Retinal pigment epithelial cell (primary cell): ENCODE data around the gene PRRG1.
A peak's percentile ranks its signal among the peaks of the same experiment; 100 is the strongest.
"Not testable (repeated sequence)": the region's sequence is repeated elsewhere in the genome, so short reads cannot be mapped to it uniquely, and the experiment has no call there.

Source experiments
- DNase-seq: peaks from one replicate; pipeline ENCODE4 v3.0.0-alpha.2; 2010; ENCODE audit warnings: low read depth
- H3K4me3 ChIP-seq: 2 replicates; pipeline ENCODE4 v1.5.1; 2011; ENCODE audit warnings: mild to moderate bottlenecking, low read length, control low read depth, moderate library complexity
- TF ChIP-seq, protein P1 (sequence below): conservative IDR thresholded peaks from 2 replicates; pipeline ENCODE4 v1.5.1; 2011; ENCODE audit warnings: low read depth, low read length, control low read depth, inconsistent platforms

The PRRG1 gene

DNA sequence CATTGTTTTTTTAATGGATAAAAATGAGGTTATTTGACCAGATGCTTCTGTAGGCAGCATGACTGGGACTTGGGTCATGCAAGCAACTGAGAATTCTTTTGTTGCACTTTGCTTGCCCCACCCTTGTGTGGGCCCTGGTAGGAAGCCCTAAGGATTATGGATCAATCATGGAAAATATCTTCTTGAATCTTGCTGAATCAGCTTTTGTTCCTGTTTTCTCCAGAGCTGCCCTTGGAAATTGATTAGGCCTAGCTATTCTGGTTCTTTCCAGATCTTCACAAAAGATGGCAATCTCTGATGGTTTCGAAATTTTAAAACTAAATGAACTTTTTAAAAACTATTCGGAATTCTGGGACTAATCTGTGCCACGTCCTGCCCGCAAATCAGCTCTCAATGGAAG is 58.6 kb downstream of the PRRG1 start:
- TF ChIP-seq, protein P1, sequence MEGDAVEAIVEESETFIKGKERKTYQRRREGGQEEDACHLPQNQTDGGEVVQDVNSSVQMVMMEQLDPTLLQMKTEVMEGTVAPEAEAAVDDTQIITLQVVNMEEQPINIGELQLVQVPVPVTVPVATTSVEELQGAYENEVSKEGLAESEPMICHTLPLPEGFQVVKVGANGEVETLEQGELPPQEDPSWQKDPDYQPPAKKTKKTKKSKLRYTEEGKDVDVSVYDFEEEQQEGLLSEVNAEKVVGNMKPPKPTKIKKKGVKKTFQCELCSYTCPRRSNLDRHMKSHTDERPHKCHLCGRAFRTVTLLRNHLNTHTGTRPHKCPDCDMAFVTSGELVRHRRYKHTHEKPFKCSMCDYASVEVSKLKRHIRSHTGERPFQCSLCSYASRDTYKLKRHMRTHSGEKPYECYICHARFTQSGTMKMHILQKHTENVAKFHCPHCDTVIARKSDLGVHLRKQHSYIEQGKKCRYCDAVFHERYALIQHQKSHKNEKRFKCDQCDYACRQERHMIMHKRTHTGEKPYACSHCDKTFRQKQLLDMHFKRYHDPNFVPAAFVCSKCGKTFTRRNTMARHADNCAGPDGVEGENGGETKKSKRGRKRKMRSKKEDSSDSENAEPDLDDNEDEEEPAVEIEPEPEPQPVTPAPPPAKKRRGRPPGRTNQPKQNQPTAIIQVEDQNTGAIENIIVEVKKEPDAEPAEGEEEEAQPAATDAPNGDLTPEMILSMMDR = no peak
- no peak overlapping the region for H3K4me3 ChIP-seq
- no peak for DNase-seq

DNA sequence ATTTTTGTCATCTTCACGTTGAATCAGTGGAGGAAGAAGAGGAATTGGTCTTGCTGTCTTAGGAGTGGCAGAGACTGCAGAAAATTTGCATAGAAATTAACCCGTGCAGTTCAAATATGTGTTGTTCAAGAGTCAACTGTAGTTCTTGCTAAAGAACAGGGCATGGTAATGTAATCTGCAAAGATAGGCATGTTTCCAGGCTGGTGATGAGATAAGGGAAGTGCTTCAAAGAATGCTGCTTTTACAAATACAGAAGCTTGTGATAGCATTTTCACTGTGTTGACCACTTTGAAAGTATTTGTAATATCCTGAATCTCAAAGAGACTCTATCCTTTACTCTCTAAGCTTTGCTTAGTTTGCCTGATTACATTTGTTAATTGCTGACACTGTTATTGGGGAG is 60.1 kb downstream of the PRRG1 start:
- TF ChIP-seq, protein P1 = no peak
- no peak overlapping the region for H3K4me3 ChIP-seq
- no peak for DNase-seq

DNA sequence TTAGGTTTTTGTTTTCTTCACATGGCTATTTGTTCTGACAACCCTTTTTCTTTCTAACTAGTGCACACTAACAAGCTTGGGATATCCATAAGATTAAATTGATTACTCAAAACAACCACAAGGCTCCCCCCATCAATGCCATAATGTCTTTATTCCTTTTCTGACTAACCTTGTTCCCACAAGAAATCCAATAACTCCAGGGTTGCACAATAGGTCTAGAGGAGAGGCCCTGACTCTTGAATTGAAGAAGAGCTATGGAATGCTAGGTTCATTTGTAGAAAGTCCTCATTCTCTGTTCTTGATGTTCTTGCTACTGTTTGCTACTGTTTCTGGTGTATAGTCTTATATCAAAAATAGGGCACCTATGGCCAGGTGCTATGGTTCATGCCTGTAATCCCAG is 71.0 kb downstream of the PRRG1 start:
- H3K4me3 ChIP-seq = no peak overlapping the region
- TF ChIP-seq, protein P1 = no peak
- DNase-seq = no peak

DNA sequence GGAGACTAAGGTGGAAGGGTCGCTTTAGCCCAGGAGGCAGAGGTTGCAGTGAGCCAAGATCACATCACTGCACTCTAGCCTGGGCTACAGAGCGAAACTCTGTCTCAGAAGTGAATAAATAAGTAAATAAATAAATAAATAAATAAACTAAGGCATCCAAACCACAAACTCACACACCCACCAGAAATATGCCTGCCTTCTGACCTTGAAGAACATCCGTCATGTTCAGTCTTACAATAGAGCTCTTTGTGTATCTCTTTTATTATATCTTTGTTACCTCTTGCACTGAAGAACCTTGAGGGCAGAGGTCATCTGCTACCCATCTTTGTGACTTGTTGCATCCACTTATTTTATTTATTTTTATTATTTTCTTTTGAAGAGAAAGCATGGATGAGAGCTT is 71.6 kb downstream of the PRRG1 start:
- DNase-seq = no peak
- H3K4me3 ChIP-seq = no peak overlapping the region
- TF ChIP-seq, protein P1 = no peak

DNA sequence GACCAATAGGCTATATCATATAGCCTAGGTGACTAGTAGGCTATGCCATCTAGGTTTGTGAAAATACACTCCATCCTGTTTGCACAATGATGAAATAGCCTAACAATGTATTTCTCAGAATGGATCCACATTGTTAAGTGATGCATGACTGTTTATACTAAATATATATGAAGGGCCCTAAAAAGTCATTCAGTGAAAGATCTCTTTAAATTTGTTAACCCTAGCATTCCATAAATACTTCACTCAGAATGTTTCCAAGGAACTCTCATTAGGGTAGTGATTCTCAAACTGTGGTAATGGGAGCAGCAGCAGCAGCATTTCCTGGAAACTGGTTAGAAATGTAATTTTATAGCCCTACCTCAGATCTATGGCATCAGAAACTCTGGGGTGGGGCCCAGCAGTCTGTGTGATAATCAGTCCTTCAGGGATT is 74.9 kb downstream of the PRRG1 start:
- TF ChIP-seq, protein P1 = no peak
- H3K4me3 ChIP-seq = no peak overlapping the region
- DNase-seq = peak; percentile 21

DNA sequence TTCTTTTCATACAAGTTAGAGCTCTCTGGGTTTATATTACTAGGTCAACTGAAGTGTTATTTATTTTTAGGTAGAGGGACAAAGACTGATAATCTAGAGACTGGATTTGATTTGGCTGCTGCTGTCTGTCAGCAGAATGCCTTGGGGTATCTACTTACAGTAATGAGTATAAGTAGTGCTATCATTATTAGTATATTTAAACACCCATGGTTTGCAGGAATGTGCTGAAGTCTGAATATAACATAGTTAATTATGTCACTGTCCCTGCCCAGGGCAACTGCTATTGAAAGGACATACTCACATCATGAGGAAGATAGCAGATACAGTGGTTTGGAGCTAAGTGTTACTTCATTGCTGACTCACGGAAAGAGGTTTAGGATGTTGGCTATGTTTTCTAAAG is 76.2 kb downstream of the PRRG1 start:
- no peak for DNase-seq

DNA sequence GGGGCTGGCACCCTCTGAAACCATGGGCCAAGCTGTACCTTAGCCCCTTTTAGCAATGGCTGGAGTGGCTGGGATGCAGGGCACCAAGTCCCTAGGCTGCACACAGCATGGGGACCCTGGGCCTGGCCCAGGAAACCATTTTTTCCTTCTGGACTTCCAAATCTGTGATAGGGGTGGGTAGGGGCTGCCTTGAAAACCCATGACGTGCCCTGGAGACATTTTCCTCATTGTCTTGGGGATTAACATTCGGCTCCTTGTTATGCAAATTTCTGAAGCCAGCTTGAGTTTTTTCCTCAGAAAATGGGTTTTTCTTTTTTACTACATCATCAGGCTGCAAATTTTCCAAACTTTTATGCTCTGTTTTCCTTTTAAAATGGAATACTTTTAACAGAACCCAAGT is 79.8 kb downstream of the PRRG1 start:
- not testable (repeated sequence) for DNase-seq, H3K4me3 ChIP-seq

More for the DNA sequence above, 76.2 kb downstream of the PRRG1 start:
- no peak overlapping the region for H3K4me3 ChIP-seq
- TF ChIP-seq, protein P1 = no peak

DNA sequence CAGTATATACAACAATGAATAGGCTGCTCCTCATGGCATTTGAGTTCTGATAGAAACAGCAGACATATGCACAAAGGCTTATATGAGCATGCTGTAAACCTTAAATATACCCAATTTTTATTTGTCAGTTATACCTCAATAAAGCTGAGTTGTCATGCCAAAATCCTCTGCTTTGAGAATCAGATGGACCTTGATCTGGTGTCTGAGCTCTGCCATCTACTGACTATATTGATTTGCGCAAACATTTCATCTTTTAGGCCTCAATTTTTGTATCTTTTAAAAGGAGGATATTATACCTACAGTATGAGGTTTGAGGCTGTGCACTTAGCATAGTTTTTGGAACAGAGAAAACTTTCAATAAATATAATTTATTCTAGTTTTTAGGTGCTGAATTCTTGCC is 85.2 kb downstream of the PRRG1 start:
- TF ChIP-seq, protein P1 = no peak
- no peak for DNase-seq
- no peak overlapping the region for H3K4me3 ChIP-seq
